ENCODE measurements around the gene MRPL47. TPM values are rescaled to one million over a fixed set of nuclear protein-coding genes. Genes with fewer than 3 reads are reported as not detected.
A peak's percentile ranks its signal among the peaks of the same experiment; 100 is the strongest.

The MRPL47 gene
- total and polyA plus RNA-seq, 2 experiments from 2014 or later, result 46.7 to 229 TPM

DNA sequence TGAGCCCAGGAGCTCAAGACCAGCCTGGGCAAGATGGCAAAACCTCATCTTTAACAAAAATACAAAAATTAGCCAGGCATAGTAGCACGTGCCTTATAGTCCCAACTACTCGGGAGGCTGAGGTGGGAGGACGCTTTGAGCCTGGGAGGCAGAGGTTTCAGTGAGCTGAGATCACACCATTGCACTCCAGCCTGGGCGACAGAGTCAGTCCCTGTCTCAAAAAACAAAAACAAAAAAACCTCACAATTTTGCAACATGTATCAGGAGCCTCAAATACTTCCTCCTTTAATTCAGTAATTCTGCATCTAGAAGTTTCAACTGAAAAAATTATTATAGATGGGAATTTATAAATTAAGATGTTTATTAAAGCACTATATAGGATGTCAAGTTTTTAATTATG lies 1.1 kb downstream of the MRPL47 start:
- peaks cover 5% of the 10 kb centered on the region; the same call in 1 of the 2 replicates for H3K4me1 ChIP-seq (ENCODE audit: insufficient read depth)
- H3K27me3 ChIP-seq (ENCODE audit: insufficient read depth), result no peaks in the 10 kb centered on the region
- H3K79me2 ChIP-seq (replicated peaks; ENCODE audit: insufficient read depth), result peaks cover 54% of the 10 kb centered on the region
- ATAC-seq (no peak), DNase-seq (ENCODE audit: low spot score) (no peak)
- H3F3A ChIP-seq (replicated peaks; ENCODE audit: low read depth), result no peaks in the 10 kb centered on the region
- TF ChIP-seq POLR2AphosphoS5 (IDR thresholded peaks at IDR 0.05; ENCODE audit: low read depth), result no peak
- TF ChIP-seq, protein P1, sequence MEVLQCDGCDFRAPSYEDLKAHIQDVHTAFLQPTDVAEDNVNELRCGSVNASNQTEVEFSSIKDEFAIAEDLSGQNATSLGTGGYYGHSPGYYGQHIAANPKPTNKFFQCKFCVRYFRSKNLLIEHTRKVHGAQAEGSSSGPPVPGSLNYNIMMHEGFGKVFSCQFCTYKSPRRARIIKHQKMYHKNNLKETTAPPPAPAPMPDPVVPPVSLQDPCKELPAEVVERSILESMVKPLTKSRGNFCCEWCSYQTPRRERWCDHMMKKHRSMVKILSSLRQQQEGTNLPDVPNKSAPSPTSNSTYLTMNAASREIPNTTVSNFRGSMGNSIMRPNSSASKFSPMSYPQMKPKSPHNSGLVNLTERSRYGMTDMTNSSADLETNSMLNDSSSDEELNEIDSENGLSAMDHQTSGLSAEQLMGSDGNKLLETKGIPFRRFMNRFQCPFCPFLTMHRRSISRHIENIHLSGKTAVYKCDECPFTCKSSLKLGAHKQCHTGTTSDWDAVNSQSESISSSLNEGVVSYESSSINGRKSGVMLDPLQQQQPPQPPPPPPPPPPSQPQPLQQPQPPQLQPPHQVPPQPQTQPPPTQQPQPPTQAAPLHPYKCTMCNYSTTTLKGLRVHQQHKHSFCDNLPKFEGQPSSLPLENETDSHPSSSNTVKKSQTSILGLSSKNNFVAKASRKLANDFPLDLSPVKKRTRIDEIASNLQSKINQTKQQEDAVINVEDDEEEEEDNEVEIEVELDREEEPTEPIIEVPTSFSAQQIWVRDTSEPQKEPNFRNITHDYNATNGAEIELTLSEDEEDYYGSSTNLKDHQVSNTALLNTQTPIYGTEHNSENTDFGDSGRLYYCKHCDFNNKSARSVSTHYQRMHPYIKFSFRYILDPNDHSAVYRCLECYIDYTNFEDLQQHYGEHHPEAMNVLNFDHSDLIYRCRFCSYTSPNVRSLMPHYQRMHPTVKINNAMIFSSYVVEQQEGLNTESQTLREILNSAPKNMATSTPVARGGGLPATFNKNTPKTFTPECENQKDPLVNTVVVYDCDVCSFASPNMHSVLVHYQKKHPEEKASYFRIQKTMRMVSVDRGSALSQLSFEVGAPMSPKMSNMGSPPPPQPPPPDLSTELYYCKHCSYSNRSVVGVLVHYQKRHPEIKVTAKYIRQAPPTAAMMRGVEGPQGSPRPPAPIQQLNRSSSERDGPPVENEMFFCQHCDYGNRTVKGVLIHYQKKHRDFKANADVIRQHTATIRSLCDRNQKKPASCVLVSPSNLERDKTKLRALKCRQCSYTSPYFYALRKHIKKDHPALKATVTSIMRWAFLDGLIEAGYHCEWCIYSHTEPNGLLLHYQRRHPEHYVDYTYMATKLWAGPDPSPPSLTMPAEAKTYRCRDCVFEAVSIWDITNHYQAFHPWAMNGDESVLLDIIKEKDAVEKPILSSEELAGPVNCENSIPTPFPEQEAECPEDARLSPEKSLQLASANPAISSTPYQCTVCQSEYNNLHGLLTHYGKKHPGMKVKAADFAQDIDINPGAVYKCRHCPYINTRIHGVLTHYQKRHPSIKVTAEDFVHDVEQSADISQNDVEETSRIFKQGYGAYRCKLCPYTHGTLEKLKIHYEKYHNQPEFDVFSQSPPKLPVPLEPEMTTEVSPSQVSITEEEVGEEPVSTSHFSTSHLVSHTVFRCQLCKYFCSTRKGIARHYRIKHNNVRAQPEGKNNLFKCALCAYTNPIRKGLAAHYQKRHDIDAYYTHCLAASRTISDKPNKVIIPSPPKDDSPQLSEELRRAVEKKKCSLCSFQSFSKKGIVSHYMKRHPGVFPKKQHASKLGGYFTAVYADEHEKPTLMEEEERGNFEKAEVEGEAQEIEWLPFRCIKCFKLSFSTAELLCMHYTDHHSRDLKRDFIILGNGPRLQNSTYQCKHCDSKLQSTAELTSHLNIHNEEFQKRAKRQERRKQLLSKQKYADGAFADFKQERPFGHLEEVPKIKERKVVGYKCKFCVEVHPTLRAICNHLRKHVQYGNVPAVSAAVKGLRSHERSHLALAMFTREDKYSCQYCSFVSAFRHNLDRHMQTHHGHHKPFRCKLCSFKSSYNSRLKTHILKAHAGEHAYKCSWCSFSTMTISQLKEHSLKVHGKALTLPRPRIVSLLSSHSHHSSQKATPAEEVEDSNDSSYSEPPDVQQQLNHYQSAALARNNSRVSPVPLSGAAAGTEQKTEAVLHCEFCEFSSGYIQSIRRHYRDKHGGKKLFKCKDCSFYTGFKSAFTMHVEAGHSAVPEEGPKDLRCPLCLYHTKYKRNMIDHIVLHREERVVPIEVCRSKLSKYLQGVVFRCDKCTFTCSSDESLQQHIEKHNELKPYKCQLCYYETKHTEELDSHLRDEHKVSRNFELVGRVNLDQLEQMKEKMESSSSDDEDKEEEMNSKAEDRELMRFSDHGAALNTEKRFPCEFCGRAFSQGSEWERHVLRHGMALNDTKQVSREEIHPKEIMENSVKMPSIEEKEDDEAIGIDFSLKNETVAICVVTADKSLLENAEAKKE (CRISPR knock-in tag; IDR thresholded peaks at IDR 0.05), result no peak
- H3K27ac Mint-ChIP-seq, result no peak overlapping the region
- H3K36me3 Mint-ChIP-seq (ENCODE audit: low read depth), result peaks cover 36% of the 10 kb centered on the region
- H3K9me2 ChIP-seq (ENCODE audit: insufficient read depth), result no peaks in the 10 kb centered on the region
- H3K4me2 ChIP-seq, result peak overlapping the region; percentile 72
- peaks cover 6% of the 10 kb centered on the region for H3K27me3 Mint-ChIP-seq (ENCODE audit: insufficient read depth, low read depth, poor library complexity)
- peaks cover 26% of the 10 kb centered on the region; the same call in 1 of the 2 replicates for H3K36me3 ChIP-seq (ENCODE audit: insufficient read depth)
- H2AFZ ChIP-seq, result no peak overlapping the region
- H3K4me3 ChIP-seq, result peak overlapping the region; percentile 70
- H3K27ac ChIP-seq (ENCODE audit: low read depth), result no peak overlapping the region
- peaks cover 2% of the 10 kb centered on the region for H3K4me1 Mint-ChIP-seq
- H3K9me3 Mint-ChIP-seq, result no peaks in the 10 kb centered on the region; the same call in 1 of the 3 replicates
- H3K4me3 Mint-ChIP-seq, result peak overlapping the region; percentile 99
- H4K20me1 ChIP-seq (replicated peaks; ENCODE audit: insufficient read depth), result peaks cover 5% of the 10 kb centered on the region

GRCh38 chr3:179599531-179599930 lies 4.9 kb downstream of the MRPL47 start:
- no peaks in the 10 kb centered on the region for H3K9me2 ChIP-seq (ENCODE audit: insufficient read depth)
- Mint-ChIP-seq H3K27ac (no peak overlapping the region), H3K4me3 (no peak overlapping the region), H3K27me3 (ENCODE audit: insufficient read depth, low read depth, poor library complexity) (peaks cover 2% of the 10 kb centered on the region), H3K4me1 (no peaks in the 10 kb centered on the region), H3K9me3 (no peaks in the 10 kb centered on the region; the same call in 2 of the 3 replicates), H3K36me3 (ENCODE audit: low read depth) (peaks cover 66% of the 10 kb centered on the region)
- ATAC-seq (no peak), DNase-seq (ENCODE audit: low spot score) (no peak)
- no peaks in the 10 kb centered on the region for H3F3A ChIP-seq (replicated peaks; ENCODE audit: low read depth)
- no peaks in the 10 kb centered on the region for H3K27me3 ChIP-seq (ENCODE audit: insufficient read depth)
- H3K4me1 ChIP-seq (ENCODE audit: insufficient read depth), result peaks cover 5% of the 10 kb centered on the region; the same call in 1 of the 2 replicates
- TF ChIP-seq ZNF114 (CRISPR knock-in tag; IDR thresholded peaks at IDR 0.05), result no peak
- peaks cover 5% of the 10 kb centered on the region; the same call in 1 of the 2 replicates for H4K20me1 ChIP-seq (replicated peaks; ENCODE audit: insufficient read depth)
- no peak overlapping the region for H2AFZ ChIP-seq
- no peak overlapping the region for H3K4me2 ChIP-seq
- no peak overlapping the region for H3K27ac ChIP-seq (ENCODE audit: low read depth)
- H3K79me2 ChIP-seq (replicated peaks; ENCODE audit: insufficient read depth), result peaks cover 33% of the 10 kb centered on the region
- H3K36me3 ChIP-seq (ENCODE audit: insufficient read depth), result peaks cover 57% of the 10 kb centered on the region; the same call in 1 of the 2 replicates
- no peak overlapping the region for H3K4me3 ChIP-seq

All from GM23338 (cell line).